Measurements from ENCODE around the gene ITGAD.
"Not testable (repeated sequence)": the region's sequence is repeated elsewhere in the genome, so short reads cannot be mapped to it uniquely, and the experiment has no call there.

Gene ITGAD

DNA sequence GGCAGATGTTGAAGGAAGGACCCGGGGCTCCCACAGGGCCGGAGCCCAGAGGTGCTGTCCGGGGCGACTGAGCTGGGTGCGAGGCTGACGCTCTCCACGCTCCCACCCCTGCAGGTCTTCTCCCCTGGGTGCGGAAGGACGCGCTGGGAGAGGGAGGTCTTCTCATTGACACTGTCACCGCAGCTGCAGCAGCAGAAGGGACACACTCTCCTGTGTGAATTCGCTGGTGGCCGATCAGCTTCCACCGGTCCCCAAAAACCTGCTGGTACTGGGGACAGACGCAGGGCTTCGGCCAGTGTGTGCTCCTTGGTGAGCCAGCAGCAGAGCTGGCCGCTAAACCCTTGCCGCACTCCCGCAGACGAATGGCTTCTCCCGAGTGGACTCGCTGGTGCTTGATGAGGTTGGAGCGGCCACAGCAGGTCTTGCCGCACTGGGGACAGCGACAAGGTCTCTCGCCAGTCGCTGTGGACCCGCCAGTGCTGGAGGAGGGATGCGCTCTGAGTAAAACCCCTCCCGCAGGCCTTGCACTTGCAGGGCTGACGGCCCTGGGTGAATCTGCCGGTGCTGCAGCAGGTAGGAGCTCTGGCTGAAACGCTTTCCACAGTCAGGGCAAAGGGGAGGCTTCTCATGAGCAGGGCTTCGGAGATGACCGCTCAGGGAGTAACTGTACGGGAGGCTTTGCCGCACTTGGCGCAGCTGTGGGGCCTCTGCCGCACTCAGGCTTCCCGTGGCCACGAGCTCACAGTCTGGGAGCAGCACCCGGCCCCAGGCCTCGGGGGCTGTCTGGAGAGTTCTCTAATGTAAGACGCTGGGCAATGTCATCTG is 43.3 kb downstream of the ITGAD start:
- no peak for DNase-seq

DNA sequence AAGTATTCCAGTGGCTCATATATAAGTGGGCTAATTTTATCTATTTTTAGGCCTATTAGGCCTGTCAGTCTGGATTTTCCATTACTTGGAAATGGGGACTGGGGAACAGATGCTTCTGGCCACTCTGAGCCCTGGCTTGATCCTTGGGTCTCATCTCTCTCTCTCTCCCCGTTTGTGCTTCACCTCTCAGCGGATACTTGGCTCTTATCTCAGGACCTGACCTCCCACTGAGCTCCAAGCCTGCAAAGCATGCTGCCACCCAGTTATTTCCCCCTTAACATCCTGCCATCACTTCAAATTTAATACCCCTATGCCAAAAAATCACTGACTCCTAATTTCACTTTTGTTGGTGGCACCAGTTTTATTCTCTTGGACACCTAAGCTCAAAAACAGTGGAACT is 45.3 kb downstream of the ITGAD start:
- DNase-seq, result no peak

DNA sequence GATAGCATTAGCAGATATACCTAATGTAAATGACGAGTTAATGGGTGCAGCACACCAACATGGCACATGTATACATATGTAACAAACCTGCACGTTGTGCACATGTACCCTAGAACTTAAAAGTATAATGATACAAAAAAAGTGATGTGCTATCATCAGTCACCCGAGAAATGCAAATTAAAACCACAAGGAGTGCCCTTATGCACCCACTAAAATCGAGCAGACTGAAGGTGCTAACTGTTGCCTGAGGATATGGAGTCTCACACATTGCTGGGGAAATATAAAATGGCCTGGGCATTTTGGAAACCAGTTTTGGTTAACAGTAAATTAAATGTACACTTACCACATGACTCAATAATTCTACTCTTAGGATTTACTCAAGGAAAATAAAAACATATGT is 45.9 kb downstream of the ITGAD start:
- not testable (repeated sequence) for DNase-seq

DNA sequence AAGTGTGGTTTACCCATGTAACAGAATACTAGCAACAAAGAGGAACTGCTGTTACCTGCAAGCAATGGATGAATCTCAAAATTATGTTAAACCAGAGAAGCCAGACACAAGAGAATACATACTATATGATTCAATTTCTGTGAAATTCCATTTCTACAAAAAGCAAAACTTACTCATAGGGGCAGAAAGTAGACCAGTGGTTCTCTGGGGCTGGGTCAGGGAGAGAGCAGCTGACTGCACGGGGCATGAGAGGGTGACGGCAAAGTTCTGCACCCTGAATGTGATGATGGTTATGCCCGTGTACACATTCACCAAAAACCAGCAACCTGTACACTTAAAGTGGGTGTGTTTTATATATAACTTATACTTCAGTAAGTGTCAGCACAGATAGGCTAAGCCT is 46.4 kb downstream of the ITGAD start:
- DNase-seq, result no peak

DNA sequence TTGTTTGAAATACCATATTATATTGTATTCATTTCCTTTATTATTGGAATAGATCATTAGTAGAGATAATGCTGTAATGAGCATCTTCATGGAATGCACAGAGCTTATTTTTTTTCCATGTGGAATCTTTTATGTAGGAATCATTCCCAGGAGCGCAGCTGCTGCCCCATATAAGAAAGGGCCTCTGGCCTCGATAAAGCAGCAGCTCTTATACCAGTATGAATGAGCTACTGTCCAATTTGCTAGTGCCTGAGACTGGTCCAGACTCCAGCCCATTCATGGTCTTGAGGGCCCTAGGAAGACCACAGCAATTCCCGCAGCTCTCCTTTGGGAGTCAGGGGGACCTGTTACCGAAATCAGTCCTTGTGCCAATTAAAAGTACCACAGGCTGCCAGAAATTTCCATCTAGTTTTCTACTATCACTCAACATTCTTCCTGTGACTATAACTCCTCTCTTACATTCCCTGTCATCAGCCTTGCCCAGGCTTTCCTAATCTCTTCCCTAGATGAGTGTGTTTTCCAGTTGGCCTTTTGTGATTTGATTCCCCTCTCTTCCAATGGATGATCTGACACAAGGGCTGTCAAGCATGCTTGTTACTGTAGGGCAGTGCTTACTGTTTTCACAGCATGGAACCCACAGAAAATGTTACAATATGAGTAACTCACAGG is 47.5 kb downstream of the ITGAD start:
- no peak for DNase-seq

DNA sequence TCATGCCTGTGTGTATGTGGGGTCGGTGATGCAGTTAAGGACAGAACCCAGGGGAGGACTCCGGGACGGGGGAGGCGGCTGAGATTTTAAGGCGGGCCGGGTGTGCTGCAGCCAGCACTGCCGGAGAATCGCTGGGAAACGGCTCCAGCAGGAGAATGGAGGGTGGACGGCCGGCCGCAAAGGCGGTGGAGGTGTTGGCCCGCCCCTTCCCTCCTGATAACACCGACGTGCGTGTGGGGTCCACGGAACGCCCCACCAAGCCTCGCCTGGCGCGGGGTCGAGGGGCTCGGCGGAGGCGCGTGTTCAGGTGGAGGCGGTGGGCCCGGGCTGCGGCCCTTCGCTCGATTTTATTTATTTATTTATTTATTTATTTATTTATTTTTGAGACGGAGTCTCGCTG is 48.8 kb downstream of the ITGAD start:
- DNase-seq, result no peak

DNA sequence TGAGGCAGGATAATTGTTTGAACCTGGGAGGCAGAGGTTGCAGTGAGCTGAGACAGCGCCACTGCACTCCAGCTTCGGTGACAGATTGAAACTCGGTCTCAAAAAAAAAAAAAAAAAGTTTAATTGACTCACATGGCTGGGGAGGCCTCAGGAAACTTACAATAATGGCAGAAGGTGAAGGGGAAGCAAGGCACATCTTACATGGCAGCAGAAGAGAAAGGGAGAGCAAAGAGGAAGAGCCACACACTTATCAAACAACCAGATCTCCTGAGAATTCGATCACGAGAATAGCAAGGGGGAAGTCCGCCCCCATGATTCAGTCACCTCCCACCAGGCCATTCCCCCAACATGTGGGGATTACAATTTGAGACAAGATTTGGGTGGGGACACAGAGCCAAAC is 52.8 kb downstream of the ITGAD start:
- DNase-seq, result not testable (repeated sequence)

DNA sequence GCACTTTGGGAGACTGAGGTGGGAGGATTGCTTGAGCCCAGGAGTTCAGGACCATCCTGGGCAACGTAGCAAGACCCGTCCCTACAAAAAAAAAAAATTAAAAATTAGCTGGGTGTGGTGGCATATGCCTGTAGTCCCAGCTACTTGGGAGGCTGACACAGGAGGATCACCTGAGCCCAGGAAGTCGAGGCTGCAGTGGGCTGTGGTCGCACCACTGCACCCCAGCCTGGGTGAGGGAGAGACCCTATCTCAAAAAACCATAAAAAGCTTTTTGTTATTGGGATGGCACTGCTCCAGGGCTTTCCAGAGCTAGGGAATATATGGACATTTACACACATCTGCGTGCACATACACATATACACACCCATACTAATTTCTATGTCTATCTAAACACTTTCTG is 58.1 kb downstream of the ITGAD start:
- no peak for DNase-seq

DNA sequence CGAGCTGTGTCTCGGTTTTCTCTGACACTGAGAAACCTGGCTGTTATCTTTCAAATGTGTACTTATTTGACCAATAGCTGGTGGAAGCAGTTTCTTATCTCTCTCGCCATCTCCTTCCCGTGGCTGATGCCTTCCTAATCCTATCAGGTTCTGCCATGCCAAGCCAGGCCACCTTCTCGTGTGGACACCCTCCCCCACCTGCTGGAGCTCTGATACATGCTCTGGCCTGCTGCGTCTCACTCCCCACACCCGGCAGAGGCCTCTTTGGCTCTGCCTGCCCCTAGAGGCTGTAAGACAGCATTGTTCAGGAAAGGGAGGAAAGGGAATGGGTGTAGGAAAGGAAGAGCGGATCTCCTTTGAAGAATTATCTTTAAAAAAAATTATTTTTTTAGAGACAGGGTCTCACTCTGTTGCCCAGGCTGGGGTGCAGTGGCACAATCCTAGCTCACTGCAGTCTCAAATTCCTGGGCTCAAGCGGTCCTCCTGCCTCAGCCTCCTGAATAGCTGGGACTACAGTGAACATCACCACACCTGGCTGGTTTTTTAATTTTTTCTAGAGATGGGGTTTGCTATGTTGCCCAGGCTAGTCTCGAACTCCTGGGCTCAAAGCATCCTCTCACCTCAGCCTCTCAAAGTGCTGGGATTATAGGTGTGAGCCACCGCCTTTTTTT is 58.7 kb downstream of the ITGAD start:
- peak; percentile 18 for DNase-seq

DNA sequence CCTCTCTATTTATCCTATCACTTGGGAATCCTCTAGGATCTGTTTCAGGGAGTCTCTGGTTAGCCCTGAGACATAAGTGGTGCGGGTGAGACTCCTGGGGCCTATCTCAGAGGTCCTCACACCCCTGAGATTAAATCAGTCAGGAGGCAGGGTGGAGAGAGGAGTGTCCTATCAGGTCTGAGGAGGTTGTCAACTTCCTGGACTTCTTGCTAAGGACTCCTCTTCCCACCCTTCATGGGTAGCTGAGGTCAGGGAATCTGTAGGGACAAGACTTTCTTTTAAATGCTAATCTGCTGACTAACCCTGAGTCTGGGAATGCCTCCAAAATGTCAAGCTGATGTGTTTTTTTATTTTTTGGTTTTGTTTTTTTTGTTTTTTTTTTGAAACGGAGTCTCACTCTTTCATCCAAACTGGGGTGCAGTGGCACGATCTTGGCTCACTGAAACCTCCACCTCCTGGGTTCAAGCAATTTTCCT is 59.5 kb downstream of the ITGAD start:
- DNase-seq, result no peak

DNA sequence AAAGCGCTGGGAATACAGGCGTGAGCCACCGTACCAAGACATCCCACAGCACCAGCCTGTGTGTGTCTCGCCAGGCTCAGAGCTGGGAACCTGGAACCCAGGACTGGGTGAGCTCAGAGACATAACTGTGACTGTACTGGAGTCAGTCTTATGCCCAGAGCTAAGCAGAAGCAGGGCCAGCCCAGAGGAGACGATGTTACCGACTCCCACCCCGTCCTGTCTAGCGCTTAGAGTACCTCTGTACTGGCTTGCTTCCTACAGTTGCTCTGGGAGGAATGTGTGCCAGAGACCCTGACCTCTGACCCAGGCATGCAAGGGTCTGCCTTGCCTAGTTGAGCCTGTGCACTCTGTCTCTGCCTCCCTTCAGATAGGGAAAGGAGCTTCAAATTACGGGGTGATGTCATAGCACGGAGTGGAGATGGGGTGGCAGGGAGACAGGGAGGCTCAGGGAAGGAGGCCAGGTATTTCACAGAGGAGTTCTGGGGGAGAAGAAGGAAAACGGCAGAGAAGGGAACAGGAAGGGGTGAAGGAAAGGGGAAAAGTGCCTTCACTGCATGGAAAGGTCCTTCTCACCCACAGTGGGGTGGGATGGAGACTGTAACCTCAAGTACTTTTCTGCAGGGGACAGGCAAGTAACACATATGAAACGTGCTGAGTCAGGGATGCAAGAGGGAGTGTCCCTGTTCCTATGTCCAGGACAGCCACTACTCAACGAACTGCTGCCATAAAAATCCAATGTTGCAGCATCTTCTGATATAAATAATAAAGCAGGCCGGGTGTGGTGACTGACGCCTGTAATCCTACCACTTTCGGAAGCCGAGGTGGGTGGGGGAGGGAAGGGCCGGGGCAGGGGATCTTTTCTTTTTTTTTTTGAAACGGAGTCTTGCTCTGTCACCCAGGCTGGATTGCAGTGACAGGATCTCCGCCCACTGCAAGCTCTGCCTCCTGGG is 60.4 kb downstream of the ITGAD start:
- no peak for DNase-seq

DNA sequence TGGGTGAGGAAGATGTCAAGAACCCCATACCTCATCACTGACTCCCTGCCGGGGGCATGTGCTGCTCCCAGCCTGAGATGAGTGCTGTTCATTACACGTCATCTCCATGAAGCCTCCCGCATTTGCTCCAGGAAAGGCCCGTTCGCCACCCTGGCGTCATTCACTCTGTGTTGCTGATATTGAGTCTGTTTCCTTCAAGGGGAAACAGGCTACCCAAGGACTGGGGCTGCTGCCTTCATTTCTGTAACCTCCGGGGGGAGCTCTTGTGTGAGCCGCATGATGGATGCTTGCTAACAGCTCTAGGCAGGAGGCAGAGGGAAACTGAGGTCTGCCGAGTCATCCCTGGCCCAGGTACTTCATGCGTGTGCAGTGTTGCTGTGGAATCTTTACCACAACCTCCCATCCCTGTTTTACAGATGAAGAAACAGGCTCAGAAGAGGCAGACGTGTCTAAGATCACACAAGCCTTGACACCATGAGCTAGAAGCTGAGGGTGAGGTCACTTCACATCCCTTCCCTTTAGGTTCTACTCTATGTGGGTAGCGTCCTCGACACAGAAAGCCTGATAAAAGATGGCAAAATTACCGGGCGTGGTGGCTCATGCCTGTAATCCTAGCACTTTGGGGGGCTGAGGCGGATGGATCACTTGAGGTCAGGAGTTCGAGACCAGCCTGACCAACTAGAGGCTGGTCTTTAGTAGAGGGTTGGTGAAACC is 62.6 kb downstream of the ITGAD start:
- DNase-seq, result no peak

DNA sequence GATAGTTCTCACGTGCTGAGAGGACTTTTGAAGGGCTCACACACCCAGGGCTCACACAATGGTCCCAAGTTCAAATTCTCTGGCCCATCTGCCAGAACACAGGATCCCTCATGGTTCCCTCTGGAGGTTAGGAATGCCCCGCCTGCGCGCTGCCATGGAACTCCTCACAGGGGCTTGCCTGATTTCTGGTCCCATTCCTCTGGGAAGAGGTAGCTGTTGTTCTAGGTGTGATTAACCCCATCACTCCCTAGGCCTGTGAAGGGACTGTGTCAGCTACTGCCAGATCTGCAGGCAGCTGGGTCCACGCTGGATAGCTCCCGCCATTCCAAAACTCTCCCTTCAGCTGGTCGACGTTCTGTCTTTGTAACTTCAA is 63.8 kb downstream of the ITGAD start:
- no peak for DNase-seq

DNA sequence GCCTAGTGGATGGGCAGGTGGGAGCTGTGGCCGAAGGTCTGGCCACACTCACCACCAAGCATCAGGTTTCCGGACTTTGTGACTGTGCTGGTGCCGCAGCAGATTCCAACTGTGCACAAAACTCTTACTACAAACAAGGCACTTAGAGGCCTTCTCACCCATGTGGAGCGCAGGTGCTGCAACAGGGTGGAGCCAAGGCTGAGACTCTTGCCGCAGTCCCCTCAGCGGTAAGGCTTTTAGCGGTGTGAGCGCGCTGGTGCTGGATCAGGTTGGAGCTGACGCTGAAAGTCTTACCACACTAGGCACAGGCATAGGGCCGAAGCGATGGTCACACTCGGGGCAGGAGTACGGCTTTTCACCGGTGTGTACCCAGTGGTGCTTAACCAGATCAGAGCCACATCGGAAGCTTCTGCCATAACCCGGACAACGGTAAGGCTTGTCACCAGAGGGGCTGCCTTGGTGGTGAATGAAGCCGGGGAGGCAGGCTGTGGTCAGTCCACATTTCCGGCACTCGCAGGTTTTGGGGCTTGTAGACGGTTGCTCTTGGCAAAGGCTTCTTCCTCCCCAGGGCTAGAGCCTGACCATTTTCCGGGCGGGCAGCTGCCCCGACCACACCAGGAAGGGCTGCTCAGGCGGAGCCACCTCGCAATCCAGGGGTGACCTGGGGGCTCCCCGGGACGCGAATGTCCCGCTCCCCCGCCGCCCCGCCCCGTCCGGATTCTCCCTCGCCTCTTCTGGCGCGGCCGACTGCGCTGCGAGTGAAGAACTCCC is 65.1 kb downstream of the ITGAD start:
- DNase-seq, result peak; percentile 2

DNA sequence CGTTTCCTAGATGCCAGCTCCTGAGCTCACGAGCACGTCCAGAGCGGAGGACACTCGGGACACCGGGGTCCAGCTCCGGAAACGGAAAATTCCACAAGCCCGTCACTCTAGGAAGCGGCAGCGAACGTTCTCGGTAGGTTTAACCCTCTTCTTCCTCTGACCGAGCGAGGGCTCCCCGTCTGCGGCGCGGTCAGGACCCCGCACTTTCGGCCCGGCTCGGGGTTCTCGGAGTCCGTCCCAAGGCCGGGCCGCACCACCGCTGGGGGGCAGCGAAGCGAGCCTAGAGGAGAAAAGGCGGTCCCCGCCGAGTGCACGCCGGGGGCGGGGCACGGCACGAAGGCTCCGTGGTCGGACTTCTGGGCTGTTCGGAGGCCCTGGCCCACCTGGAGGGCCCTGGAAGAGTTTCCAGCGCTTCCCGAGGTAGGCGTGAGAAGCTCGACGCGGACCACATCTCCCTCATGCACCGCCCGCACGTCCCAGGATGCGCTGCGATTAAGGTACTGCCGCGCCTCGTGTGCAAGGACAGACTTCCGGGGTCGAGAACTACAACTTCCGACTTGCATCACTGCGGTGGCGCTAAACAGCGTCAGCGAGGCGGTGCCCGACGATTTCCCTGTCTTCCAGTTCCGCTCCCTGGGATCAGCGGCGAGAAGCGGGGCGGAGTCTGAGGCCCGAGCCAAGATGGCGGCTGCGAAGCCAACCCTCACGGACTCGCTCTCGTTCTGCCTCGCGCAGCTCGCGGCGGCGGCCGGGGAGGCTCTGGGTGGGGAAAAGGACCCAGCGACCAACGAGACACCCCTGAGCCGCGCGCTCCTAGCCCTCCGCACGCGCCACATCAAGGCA is 65.9 kb downstream of the ITGAD start, which contains the start of gene ARMC5:
Gene ARMC5, plus strand, starts transcription at position 658 of the 843 bp plus-strand sequence. Its CDS starts 24 bp downstream, at position 682.
- DNase-seq, result peak; percentile 95

DNA sequence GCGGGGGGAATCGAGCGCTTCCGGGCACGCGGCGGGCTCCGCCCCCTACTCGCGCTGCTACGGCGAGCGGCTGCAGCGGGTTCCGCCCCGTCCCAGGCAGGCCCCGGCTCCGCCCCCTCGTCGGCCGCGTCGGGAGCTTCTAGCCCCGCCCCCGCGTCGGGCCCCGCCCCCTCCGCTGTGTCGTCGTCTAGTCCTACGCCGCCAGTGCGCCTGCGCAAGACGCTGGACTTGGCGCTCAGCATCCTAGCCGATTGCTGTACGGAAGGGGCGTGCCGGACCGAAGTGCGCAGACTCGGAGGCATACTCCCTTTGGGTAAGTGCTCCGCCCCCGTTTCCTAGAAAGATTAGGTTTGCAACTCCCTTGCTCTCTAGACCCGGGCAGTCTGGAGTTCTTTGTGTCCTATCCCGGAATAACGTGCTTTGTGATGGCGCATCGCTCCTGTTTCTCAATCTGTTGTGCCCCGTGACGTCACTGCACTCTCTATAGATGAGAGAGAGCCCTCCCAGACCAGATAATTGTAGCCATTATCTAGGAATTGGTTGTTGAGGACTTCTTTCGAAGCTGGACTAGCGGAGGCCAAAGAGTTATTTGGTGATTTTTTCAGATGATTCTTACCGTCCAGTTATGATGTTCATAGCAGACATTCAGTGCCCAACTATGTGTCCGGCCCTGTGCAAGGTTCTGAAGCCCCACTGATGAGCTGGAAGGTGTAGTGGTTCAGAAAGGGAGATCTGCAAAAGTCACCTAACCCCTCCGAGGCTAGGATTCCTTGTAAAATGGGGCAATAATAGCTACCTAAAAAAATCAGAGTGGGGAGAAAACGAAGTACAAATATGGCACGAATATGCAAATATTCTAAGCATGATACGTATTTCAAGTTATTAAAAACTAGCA is 66.8 kb downstream of the ITGAD start:
- peak; percentile 98 for DNase-seq

DNA sequence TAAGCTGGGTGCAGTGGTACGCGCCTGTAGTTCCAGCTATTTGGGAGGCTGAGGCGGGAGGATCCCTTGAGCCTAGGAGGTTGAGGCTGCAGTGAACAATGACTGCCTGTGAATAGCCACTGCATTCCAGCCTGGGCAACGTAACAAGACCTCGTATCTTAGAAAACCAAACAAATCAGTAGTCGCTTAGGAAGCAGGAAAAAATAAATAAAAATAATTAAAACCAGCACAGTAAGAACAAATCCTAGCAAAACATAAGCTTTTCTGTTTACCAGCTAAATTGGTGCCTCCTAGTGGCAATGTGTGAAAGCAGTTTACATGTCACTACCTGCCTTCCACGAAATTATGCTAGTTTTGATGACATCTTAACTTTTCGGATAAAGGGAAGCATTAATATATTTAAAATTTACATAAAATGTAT is 67.5 kb downstream of the ITGAD start:
- DNase-seq, result no peak

DNA sequence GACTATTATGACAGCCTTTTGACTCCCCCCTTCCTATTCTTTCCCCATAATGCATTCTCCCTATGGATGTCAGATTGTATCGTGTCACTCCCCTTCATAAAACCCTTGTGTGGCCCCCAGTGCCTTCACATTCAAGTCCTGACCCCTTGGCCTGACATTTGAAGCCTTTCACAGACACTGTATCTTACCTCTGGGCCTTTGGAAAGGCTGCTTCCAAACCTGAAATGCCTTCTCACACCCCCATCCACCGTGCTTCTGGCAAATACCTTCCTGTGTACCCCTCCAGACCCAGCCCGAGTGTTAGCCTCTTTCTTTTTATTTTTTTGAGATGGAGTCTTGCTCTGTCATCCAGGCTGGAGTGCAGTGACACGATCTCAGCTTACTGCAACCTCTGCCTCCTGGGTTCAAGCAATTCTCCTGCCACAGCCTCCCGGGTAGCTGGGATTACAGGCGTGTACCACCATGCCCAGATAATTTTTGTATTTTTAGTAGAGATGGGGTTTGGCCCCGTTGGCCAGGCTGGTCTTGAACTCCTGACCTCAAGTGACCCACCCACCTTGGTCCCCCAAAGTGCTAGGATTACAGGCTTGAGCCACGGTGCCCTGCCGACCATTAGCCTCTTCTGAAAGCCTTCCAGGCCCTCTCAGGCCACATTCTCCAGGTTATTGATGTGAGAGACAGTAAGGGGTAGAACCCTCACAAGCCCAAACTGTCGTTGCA is 68.2 kb downstream of the ITGAD start:
- no peak for DNase-seq
